Gastrocnemius medialis (tissue), 4 donors: Measurements from ENCODE around the gene DYNC2H1. TPM values are rescaled to one million over a fixed set of nuclear protein-coding genes. Genes with fewer than 3 reads are reported as not detected.

Experiments
- ATAC-seq, 2 donors: fragments of 150-250 bp; one replicate each; pipeline ENCODE4 v1.9.1; 2016
- DNase-seq, 2 donors: peaks; one replicate each; pipeline ENCODE4 v3.0.0-alpha.2; 2019
- H3K27ac ChIP-seq, 4 donors: fragments of 200-600 bp; sonication (generic); 1 replicate in 1 of 4; 2 replicates in 3 of 4; pipeline ENCODE4 v1.5.1; 2016 to 2018; ENCODE audit warnings: mild to moderate bottlenecking in 2 of 4, moderate library complexity in 1 of 4
- H3K27me3 ChIP-seq, 3 donors: fragments of 200-600 bp; sonication (generic) in 2 of 3; 1 replicate in 1 of 3; 2 replicates in 2 of 3; pipeline versions ENCODE4 v1.5.1 to v1.6.0; 2016 to 2019; ENCODE audit warnings: mild to moderate bottlenecking in 1 of 3, moderate library complexity in 1 of 3
- H3K36me3 ChIP-seq, 2 donors: fragments of 200-600 bp; sonication (generic) in 1 of 2; one replicate each; pipeline ENCODE4 v1.5.1; 2017 to 2018
- H3K4me1 ChIP-seq, 2 donors: fragments of 200-600 bp; sonication (generic) in 1 of 2; one replicate each; pipeline ENCODE4 v1.5.1; 2016 to 2017; ENCODE audit warnings: mild to moderate bottlenecking in 2 of 2
- H3K4me3 ChIP-seq, 4 donors: fragments of 200-600 bp; sonication (generic) in 3 of 4; 1 replicate in 1 of 4; 2 replicates in 3 of 4; pipeline ENCODE4 v1.5.1; 2016 to 2019; ENCODE audit warnings: mild to moderate bottlenecking in 2 of 4
- H3K9me3 ChIP-seq, 3 donors: fragments of 200-600 bp; sonication (generic) in 2 of 3; 1 replicate in 1 of 3; 2 replicates in 2 of 3; pipeline ENCODE4 v1.5.1; 2016 to 2019
- POLR2A ChIP-seq, 2 donors: fragments of 450-650 bp; IDR thresholded peaks; one replicate each; pipeline ENCODE4 v1.6.1; 2017; ENCODE audit warnings: antibody characterized with exemption in 2 of 2, mild to moderate bottlenecking in 2 of 2, moderate library complexity in 2 of 2
- in situ Hi-C, 4 donors: fragments of 200-750 bp; cut with MboI; loops; one replicate each; pipeline versions ENCODE4 v1.15.0 to v1.8.0; 2017; ENCODE audit warnings: low sequenced_read_pairs in 4 of 4
- intact Hi-C: fragments of 100-400 bp; cut with DNase I; formaldehyde crosslinking; loops from one replicate; pipeline ENCODE4 v1.15.1; 2023; ENCODE audit warnings: low total_unique reads
- total RNA-seq, 4 donors: library from RNA; depleted of rRNA; stranded (reverse); fragments of >200 nt; gene quantifications; one replicate each; pipeline versions ENCODE4 v1.1.0 to v1.2.3, GENCODE V29; 2016
- TF ChIP-seq, protein P1 (sequence below), 5 experiments: fragments of 450-650 bp in 3 of 5; fragments of 200-600 bp in 2 of 5; sonication (generic) in 2 of 5; IDR thresholded peaks in 4 of 5; conservative IDR thresholded peaks in 1 of 5; 1 replicate in 4 of 5; 2 replicates in 1 of 5; pipeline ENCODE4 v1.5.1; 2016 to 2019; ENCODE audit warnings: antibody characterized with exemption in 5 of 5, mild to moderate bottlenecking in 3 of 5, moderate library complexity in 3 of 5

The DYNC2H1 gene
- total RNA-seq, 4 donors from 2014 or later = 1.7 to 2.2 (median 1.9) TPM

DNA sequence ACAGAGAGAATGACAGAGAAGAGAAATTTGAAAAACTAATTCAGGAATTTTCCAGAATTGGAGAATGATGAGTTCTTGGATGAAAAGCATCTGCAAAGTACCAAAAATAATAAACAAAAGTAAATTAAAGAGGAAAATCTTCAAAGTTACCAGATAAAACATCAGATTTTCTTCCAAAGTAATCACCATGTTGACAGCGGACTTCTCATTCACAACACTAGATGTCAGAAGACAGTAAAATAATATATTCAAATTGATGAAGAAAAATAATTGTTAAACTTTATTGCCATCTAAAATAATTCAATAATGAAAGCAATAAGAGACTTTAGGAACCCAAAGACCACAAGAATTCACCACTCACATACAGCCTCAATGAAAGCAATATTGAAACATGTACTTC is 355.2 kb downstream of the DYNC2H1 start:
- TF ChIP-seq, protein P1, sequence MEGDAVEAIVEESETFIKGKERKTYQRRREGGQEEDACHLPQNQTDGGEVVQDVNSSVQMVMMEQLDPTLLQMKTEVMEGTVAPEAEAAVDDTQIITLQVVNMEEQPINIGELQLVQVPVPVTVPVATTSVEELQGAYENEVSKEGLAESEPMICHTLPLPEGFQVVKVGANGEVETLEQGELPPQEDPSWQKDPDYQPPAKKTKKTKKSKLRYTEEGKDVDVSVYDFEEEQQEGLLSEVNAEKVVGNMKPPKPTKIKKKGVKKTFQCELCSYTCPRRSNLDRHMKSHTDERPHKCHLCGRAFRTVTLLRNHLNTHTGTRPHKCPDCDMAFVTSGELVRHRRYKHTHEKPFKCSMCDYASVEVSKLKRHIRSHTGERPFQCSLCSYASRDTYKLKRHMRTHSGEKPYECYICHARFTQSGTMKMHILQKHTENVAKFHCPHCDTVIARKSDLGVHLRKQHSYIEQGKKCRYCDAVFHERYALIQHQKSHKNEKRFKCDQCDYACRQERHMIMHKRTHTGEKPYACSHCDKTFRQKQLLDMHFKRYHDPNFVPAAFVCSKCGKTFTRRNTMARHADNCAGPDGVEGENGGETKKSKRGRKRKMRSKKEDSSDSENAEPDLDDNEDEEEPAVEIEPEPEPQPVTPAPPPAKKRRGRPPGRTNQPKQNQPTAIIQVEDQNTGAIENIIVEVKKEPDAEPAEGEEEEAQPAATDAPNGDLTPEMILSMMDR (IDR thresholded peaks at IDR 0.05 in 4 of 5, conservative IDR thresholded peaks at IDR 0.05 in 1 of 5) = no peak
- no peak for TF ChIP-seq POLR2A (IDR thresholded peaks at IDR 0.05)
- Histone ChIP-seq H3K4me3 (no peak overlapping the region), H3K4me1 (no peaks in the 10 kb centered on the region), H3K27ac (no peak overlapping the region), H3K36me3 (no peaks in the 10 kb centered on the region), H3K9me3 (no peaks in the 10 kb centered on the region), H3K27me3 (no peaks in the 10 kb centered on the region)
- DNase-seq = no peak
- in situ Hi-C loops = no loop called here
- ATAC-seq = no peak
- intact Hi-C loops = loop anchor here (5.0 kb wide), 1 partner anchor 138 kb away; no protein-coding TSS in a partner anchor

DNA sequence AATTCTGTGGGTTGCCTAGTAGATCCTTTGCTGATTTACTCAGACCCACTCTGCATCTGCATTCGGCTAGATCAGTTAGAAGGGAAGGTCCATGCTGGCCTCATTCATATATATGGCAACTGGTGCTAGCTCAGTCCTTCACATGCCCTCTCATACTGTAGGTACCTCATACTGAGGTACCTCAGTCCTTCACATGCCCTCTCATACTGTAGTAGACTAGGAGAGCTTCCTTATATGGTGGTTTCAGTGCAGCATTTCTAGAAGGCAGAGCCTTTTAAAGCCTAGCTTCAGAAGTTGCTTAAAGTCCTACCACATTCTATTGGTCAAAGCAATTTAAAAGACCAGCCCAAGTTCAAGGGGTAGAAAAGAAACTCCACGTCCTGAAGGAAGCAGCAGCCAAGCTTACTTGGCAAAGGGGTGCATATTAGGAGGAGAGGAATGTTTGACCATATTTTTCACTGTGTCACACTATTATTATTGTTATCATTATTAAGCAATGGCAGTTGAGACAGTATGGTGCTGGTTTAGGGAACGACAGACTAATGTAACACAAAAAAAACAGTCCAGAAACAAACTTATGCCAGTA is 356.4 kb downstream of the DYNC2H1 start:
- ATAC-seq (no peak), DNase-seq (no peak)
- Histone ChIP-seq H3K4me1 (no peaks in the 10 kb centered on the region), H3K9me3 (no peaks in the 10 kb centered on the region), H3K4me3 (no peak overlapping the region), H3K27me3 (no peaks in the 10 kb centered on the region), H3K36me3 (no peaks in the 10 kb centered on the region), H3K27ac (no peak overlapping the region)
- no peak for TF ChIP-seq POLR2A (IDR thresholded peaks at IDR 0.05)
- TF ChIP-seq, protein P1 (IDR thresholded peaks at IDR 0.05 in 4 of 5, conservative IDR thresholded peaks at IDR 0.05 in 1 of 5) = no peak
- intact Hi-C loops (no loop called here), in situ Hi-C loops (no loop called here)

DNA sequence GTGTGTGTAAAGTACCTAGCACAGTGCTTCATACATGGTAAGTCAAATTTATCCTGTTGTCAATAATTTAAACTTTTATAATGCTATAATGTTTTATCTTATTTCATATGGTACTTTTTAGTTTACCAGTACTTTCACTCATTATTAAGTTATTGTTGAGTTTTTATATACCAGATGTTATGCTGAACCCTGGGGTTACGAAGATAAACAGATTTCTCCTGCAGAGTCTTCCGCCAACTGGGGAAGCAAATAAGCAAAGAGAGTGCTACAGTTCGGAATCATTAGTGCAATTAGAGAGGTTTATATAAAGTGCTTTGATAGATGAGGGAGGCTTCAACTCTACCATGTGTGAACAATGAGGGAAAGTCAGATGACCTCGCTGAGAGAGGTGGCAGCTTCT is 362.3 kb downstream of the DYNC2H1 start:
- in situ Hi-C loops = no loop called here
- no peak for DNase-seq

DNA sequence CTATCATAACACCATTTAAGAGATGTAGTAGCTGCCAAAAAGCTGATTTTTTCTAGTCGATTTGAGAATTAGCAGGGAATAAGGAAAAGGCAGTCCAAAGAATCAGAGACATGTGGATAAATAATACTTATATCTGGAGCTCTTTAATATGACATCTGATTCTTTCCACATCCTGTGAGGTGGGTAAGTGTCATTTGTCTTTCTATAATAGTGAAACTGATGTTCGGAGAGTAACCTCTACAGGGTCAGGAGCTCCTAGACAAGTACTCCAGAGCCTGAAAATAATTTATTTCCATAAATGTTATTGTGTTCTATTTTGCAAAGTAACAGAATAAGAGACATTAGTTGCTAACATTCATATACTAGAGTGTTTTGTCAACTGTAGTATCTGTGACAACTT is 367.6 kb downstream of the DYNC2H1 start:
- in situ Hi-C loops (no loop called here), intact Hi-C loops (loop anchor here (5.0 kb wide), 1 partner anchor 125 kb away; no protein-coding TSS in a partner anchor)
- TF ChIP-seq, protein P1 (IDR thresholded peaks at IDR 0.05 in 4 of 5, conservative IDR thresholded peaks at IDR 0.05 in 1 of 5) = no peak
- TF ChIP-seq POLR2A (IDR thresholded peaks at IDR 0.05) = no peak
- ATAC-seq (no peak), DNase-seq (no peak)
- H3K9me3 ChIP-seq = no peaks in the 10 kb centered on the region
- H3K4me1 ChIP-seq = no peaks in the 10 kb centered on the region
- no peak overlapping the region for H3K27ac ChIP-seq
- H3K4me3 ChIP-seq = no peak overlapping the region
- no peaks in the 10 kb centered on the region for H3K36me3 ChIP-seq
- no peaks in the 10 kb centered on the region for H3K27me3 ChIP-seq

More for the DNA sequence above, 362.3 kb downstream of the DYNC2H1 start:
- H3K4me1 ChIP-seq = no peaks in the 10 kb centered on the region
- ATAC-seq = no peak
- intact Hi-C loops = no loop called here
- H3K27ac ChIP-seq = no peak overlapping the region
- no peak overlapping the region for H3K4me3 ChIP-seq
- no peaks in the 10 kb centered on the region for H3K36me3 ChIP-seq
- no peaks in the 10 kb centered on the region for H3K9me3 ChIP-seq
- TF ChIP-seq, protein P1 (IDR thresholded peaks at IDR 0.05 in 4 of 5, conservative IDR thresholded peaks at IDR 0.05 in 1 of 5) = no peak
- TF ChIP-seq POLR2A (IDR thresholded peaks at IDR 0.05) = no peak
- no peaks in the 10 kb centered on the region for H3K27me3 ChIP-seq

- no peak for ATAC-seq
- intact Hi-C loops = no loop called here
- H3K4me3 ChIP-seq = no peak overlapping the region
- H3K27me3 ChIP-seq = no peaks in the 10 kb centered on the region
- H3K27ac ChIP-seq = no peak overlapping the region
- TF ChIP-seq, protein P1 (IDR thresholded peaks at IDR 0.05 in 4 of 5, conservative IDR thresholded peaks at IDR 0.05 in 1 of 5) = no peak
- TF ChIP-seq POLR2A (IDR thresholded peaks at IDR 0.05) = no peak
- DNase-seq = no peak
- H3K36me3 ChIP-seq = no peaks in the 10 kb centered on the region
- no peaks in the 10 kb centered on the region for H3K4me1 ChIP-seq
- no peaks in the 10 kb centered on the region for H3K9me3 ChIP-seq
- in situ Hi-C loops = no loop called here
Measured at GRCh38 chr11:103480421-103480820, 371.2 kb downstream of the DYNC2H1 start.
